ENCODE data around the gene DENND5B.
"Not testable (repeated sequence)": the region's sequence is repeated elsewhere in the genome, so short reads cannot be mapped to it uniquely, and the experiment has no call there.

Gene DENND5B

GRCh38 chr12:31589904-31590641 lies 863 bp downstream of the DENND5B start:
- peak; percentile 12 for DNase-seq

GRCh38 chr12:31589598-31589903 lies 1.4 kb downstream of the DENND5B start:
- peak; percentile 36 for DNase-seq

GRCh38 chr12:31588976-31589375 lies 2.0 kb downstream of the DENND5B start:
- no peak for DNase-seq

DNA sequence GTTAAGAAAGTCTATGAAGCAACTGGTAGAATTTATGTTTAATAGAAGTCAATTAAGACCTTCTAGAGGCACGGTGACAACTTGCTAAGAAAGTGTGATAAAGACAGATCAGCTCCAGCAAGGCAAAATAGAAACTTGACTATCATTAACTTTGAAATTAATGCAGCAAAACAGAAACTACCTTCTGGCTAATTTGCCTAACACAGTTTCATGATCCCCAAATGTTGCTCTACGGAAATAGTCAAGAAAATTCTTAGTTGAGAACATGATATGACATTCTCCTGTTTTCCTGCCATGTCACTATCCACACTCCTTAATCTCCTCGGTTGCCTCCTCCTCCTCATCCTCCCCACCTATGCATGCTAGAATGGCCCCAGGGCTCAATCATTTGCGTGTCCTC lies 4.2 kb downstream of the DENND5B start:
- no peak for DNase-seq

- no peak for DNase-seq
These were observed 5.0 kb downstream of the DENND5B start for GRCh38 chr12:31585895-31586294.

- DNase-seq, result no peak
These were observed 5.7 kb downstream of the DENND5B start for GRCh38 chr12:31585271-31585670.

DNA sequence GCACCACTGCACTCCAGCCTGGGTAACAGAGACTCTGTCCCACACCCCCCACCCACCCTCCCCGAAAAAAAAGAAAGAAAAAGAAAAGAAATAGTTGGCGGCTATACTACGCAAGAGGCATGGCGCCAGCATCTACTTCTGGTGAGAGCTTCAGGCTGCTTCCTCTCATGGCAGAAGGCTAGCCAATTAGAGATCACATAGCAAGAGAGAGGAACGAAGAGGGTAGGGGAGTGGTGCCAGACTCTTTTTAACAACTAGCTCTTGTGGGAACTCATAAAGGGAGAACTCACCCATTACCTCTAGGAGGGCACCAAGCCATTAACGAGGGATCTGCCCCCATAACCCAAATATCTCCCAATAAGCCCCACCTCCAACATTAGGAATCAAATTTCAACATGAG lies 6.2 kb downstream of the DENND5B start:
- no peak for DNase-seq

DNA sequence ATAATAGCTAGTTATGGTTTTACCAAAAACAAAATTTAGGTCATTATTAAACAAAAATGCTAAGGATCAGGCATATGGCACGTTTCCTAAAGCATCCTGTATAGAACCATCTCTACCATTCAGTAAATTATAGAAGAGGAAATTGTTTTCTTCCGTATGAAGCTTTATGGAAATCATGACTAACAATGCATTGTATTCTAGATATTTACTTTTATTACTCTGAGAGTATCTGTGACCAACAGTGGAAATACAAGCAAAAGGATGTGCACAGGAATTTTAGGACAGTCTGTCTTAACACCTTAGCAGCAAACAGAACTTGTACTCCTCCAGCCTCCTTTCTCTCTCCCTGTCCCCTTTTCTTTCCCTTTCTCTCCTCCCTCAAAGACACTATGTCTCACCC lies 7.1 kb downstream of the DENND5B start:
- DNase-seq, result no peak

DNA sequence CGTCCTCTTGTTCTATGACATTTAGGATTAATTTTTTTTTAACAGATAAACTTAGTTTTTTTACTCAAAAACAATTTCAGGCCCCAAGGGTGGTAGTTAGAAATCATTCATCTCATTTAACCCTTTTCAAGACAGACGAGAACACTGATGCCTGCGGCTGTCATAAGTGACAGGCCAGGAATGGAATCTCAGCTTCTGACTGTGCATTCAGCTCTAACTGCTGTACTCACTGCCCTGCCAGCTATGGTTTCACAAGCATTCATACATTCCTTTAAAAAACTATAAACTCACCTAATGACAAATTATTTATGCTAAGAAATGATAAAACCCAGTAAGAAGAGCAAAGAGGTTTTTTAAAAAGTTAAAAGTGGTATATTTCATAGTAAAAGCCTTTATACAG lies 8.8 kb downstream of the DENND5B start:
- DNase-seq, result no peak

DNA sequence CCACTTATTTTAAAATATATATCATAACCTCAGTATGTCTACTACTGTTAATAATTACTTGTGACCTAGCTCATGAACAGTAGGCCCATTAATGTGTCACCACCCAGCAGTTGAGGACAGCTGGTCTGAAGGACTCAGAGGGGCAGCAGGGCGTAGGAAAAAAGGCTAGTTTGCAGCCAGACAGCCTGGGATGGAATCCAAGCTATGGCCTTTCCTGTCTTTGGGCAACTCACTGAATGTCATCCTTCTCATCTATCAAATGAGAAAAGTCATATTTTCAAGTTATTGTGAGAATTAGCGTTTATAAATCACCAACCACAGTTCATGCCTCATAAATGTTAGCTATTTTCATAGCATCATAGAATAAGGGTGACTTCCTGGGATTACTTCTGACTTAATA lies 12.3 kb downstream of the DENND5B start:
- no peak for DNase-seq

DNA sequence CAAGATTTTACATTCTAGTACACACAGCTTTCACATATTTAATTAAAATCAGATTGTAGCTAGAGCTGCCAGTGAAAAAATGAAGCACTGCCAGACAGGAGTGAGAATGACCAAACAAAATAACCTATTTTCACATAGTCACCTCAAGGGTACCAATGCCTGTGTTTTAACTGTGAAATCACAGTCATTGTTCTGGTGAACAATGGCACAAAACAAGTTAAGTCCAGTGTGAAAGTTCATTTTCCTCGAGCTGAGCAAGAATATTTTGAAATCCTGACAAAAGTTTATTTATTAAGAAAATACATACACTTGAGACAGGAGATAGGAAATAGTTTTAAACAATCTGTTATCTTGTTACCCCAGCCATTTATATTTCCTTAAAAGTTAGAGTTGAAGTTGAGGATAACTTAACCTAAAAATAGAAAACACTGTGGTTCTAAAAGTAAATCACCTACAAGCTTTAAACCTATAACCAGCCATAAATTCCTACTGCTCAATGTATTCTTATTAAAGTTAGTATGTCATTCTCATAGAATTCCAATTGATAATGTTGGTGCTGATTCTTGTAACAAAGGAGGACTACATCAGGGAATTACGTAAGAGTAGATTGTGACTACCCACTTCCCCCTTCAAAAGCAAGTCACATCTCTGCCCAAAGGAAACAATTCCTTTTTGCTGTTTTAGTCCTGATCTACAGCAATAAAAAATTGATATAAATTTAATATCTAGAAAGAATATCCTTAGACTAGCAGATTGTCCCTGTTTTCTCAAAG lies 15.9 kb downstream of the DENND5B start:
- no peak for DNase-seq

DNA sequence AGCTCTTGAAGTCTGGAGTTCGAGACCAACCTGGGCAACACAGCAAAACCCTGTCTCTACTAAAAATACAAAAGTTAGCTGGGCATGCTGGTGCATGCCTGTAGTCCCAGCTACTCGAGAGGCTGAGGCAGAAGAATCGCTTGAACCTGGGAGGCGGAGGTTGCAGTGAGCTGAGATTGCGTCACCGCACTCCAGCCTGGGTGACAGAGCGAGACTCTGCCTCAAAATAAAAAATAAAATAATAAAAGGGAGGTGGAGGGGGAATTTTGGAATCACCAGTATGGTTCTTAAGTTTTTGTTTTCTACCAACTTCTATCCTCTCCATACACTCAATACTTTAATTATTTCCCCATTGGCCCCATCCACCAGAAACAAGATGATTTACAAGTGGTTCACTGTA lies 16.6 kb downstream of the DENND5B start:
- DNase-seq, result not testable (repeated sequence)

GRCh38 chr12:31572900-31573600 lies 17.9 kb downstream of the DENND5B start:
- DNase-seq, result no peak

DNA sequence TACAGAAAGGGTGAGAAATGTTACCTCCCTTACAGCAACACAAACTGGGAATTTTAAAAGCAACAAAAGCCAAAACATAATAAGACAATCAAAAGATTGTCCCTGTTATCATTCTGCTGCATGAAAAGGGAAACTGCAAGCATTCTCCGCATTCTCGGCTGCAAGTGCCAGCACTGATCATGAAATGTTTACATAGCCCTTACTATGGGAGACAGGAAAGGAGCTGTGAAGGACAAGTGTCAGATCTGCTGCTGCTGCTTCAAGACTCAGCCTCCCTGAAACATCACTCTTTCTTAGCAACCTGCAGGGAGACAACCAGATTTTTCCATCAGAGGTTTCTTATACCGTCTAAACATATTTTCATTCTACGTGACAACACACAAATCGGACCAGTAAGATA lies 20.1 kb downstream of the DENND5B start:
- DNase-seq, result no peak

DNA sequence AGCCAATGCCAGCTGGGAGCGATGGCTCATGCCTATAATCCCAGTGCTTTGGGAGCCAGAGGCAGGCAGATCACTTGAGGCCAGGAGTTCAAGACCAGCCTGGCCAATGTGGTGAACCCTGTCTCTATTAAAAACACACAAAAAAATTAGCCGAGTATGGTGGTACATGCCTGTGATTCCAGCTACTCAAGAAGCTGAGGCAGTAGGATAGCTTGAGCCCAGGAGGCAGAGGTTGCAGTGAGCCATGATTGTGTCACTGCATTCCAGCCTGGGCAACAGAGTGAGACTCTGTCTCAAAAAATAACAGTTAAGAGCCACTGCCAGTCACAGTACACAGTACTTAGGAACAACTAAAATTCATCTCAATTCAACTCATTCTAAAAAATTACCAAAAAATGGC lies 21.4 kb downstream of the DENND5B start:
- DNase-seq, result not testable (repeated sequence)

DNA sequence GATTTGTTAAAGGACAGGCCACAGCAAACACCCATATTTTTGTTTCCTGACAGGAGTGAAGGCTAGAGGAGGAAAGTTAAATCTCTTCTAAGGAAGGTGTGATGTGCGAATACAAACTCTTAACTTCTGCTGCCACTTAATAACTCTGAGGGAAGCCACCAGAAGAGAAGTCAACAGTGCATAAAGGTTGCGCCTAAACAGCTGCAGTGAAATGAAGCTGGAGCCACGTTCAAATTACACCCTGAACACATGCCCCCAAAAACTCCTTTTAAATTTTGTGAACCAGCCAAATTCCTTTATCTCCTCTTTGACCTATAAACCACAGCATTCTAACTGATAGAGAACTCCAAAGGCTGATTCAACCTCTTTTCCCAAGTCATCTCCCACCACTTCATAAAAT lies 22.4 kb downstream of the DENND5B start:
- no peak for DNase-seq

DNA sequence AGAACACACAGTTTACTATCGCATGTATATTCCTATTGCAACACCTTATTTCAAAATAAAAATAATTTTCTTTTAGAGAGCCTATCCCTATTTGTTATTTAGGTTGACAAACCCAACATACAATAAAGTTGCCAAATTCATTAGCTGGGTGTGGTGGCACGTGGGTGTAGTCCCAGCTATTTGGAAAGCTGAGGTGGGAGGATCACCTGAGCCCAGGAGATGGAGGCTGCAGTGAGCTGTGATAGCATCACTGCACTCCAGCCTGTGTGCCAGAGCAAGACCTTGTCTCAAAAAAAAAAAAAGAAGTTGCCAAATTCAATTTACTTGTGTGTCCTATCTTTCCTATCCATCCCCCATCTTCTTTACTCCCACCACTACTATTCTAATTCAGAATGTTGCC lies 23.9 kb downstream of the DENND5B start:
- no peak for DNase-seq

DNA sequence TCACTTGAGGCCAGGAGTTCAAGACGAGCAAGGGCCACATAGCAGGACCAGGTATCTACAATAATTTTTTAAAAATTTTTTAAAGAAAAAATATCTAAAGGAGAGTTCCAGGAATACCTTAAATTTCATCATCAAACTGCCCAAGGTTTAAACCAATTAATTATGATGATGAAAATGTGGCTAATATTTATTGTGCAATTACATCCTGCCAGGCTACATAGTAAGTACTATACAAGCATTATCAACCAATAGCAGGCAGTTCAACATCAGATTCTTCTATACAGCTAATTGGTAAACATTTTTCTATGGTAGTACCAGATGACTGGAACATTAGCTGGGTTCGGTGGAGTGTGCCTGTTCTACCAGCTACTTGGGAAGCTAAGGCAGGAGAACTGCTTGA lies 24.4 kb downstream of the DENND5B start:
- DNase-seq, result no peak

- DNase-seq, result peak; percentile 7
These were observed 28.2 kb downstream of the DENND5B start for GRCh38 chr12:31562594-31563328.

DNA sequence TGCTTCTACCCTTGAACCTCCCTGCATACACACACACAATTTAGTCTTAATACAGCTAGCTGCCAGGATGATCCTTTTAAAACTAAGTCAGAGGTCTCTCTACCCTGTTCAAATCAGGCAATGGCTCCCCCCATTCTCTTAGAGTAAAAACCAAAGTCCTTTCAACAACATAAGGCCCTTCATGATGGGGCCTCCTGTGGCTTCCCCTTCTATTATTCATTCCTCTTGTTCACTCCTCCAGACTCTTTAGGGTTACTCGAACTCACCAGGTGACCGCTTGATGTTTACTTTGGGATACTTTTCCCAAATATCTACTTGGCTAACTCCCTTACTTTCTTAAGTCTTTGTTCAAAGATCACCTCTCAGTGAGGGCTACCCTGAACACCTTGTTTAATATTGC lies 30.4 kb downstream of the DENND5B start:
- DNase-seq, result no peak

GRCh38 chr12:31558521-31558920 lies 32.4 kb downstream of the DENND5B start:
- DNase-seq, result no peak

GRCh38 chr12:31557707-31558106 lies 33.2 kb downstream of the DENND5B start:
- DNase-seq, result no peak

DNA sequence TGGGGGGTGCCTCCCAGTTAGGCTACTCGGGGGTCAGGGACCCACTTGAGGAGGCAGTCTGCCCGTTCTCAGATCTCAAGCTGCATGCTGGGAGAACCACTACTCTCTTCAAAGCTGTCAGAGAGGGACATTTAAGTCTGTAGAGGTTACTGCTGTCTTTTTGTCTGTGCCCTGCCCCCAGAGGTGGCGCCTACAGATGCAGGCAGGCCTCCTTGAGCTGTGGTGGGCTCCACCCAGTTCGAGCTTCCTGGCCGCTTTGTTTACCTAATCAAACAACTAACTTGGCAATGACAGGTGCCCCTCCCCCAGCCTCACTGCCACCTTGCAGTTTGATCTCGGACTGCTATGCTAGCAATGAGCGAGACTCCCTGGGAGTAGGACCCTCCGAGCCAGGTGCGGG lies 35.5 kb downstream of the DENND5B start:
- DNase-seq, result not testable (repeated sequence)

Measured in activated CD4-positive, alpha-beta T cell treated with anti-CD3 and anti-CD28 coated beads, Interleukin-2, Interleukin-6, amounts not matched to agents 100 ng/mL and 50 ng/mL, durations not matched to agents 16 hours and 8 hours (primary cell).